Measurements from ENCODE around the gene C20orf96.
"Not testable (repeated sequence)": the region's sequence is repeated elsewhere in the genome, so short reads cannot be mapped to it uniquely, and the experiment has no call there.

C20orf96 gene

GRCh38 chr20:235891-236290 is 54.7 kb downstream of the C20orf96 start:
- no peak for DNase-seq

GRCh38 chr20:227439-228105 is 63.0 kb downstream of the C20orf96 start:
- DNase-seq: no peak

GRCh38 chr20:226958-227357 is 63.6 kb downstream of the C20orf96 start, which contains the start of gene DEFB129:
DEFB129 (plus strand) TSS chr20:227258; CDS start chr20:227289, 31 bp downstream.
- DNase-seq: no peak

- DNase-seq: not testable (repeated sequence)
These were observed 64.7 kb downstream of the C20orf96 start for GRCh38 chr20:225879-226278.

- DNase-seq: no peak
These were observed 69.2 kb downstream of the C20orf96 start for GRCh38 chr20:221258-221830.

Data from DMS153 (cell line).